HCT116 (cell line): ENCODE data around the gene PDPK1. TPM values are rescaled to one million over a fixed set of nuclear protein-coding genes. Genes with fewer than 3 reads are reported as not detected.

Experiments used
- ATAC-seq: fragments of 200-7000 bp; cut with Tn5 transposase; 2 replicates; pipeline ENCODE4 v1.9.1; 2020; ENCODE audit warnings: mild to moderate bottlenecking, moderate library complexity
- BruUV-seq: library from RNA; stranded (reverse); fragments of 400-500 nt; replicated peaks from 2 replicates; lab custom pipeline; 2021; lab: Mats Ljungman, UMichigan
- CTCF ChIA-PET: fragments of 300-600 bp; sonication (Branson Sonifier 250); formaldehyde crosslinking; loops from one replicate; lab custom pipeline; 2021; ENCODE audit warnings: antibody characterized with exemption; lab: Charles Lee
- POLR2A ChIA-PET: fragments of 300-600, 350-600 bp; sonication (Branson Sonifier 250); formaldehyde crosslinking; loops from one replicate; lab custom pipeline; 2021; ENCODE audit warnings: antibody characterized with exemption; lab: Charles Lee
- RAD21 ChIA-PET, 2 experiments: fragments of 300-600 bp; sonication (Branson Sonifier 250); formaldehyde crosslinking; loops; one replicate each; lab custom pipeline; 2023; ENCODE audit warnings: low total read pairs in 2 of 2; ENCODE audit not compliant: uncharacterized antibody in 2 of 2, unreplicated experiment in 2 of 2, low non-redundant PET in 1 of 2; lab: Charles Lee
- DNase-seq: peaks from one replicate; pipeline ENCODE4 v3.0.0-alpha.2; 2010; ENCODE audit warnings: low read depth, low spot score
- H2AFZ ChIP-seq: fragments of 200-600 bp; shearing (Covaris generic), sonication (generic); 2 replicates; pipeline ENCODE4 v1.6.1; 2017; ENCODE audit warnings: low read depth, mixed run types, mixed read lengths, antibody characterized with exemption, low read length; ENCODE audit not compliant: poor library complexity, severe bottlenecking
- H3K27ac ChIP-seq: 2 replicates; pipeline ENCODE4 v1.5.1; 2012; ENCODE audit warnings: low read depth, low read length
- H3K27me3 ChIP-seq: fragments of 200-600 bp; sonication (generic); 2 replicates; pipeline ENCODE4 v1.6.1; 2016; ENCODE audit warnings: mixed run types, low read length, mixed read lengths; ENCODE audit not compliant: insufficient read depth
- H3K36me3 ChIP-seq, 2 experiments: fragments of 200-500 bp in 1 of 2; fragments of 200-600 bp in 1 of 2; sonication (Bioruptor generic) in 1 of 2; sonication (generic) in 1 of 2; 2 replicates each; pipeline versions ENCODE4 v1.5.1 to v1.6.1; 2014 to 2016; ENCODE audit warnings: low read length in 2 of 2, inconsistent platforms in 1 of 2, mixed read lengths in 1 of 2, mixed run types in 1 of 2; ENCODE audit not compliant: insufficient read depth in 2 of 2, control insufficient read depth in 1 of 2
- H3K4me1 ChIP-seq, 2 experiments: fragments of 200-600 bp in 1 of 2; sonication (generic) in 1 of 2; 2 replicates each; pipeline versions ENCODE4 v1.5.1 to v1.6.1; 2012 to 2017; ENCODE audit warnings: low read length in 2 of 2, inconsistent platforms in 1 of 2, mild to moderate bottlenecking in 1 of 2, mixed read lengths in 1 of 2, mixed run types in 1 of 2, moderate library complexity in 1 of 2; ENCODE audit not compliant: insufficient read depth in 2 of 2, control insufficient read depth in 1 of 2
- H3K4me2 ChIP-seq: fragments of 200-600 bp; sonication (generic); 2 replicates; pipeline ENCODE4 v1.6.1; 2017; ENCODE audit warnings: mixed run types, low read length, mixed read lengths
- H3K4me3 ChIP-seq, 2 experiments: fragments of 200-600 bp in 1 of 2; sonication (generic) in 1 of 2; replicated peaks in 1 of 2; 2 replicates each; pipeline ENCODE4 v1.5.1; 2011 to 2016; ENCODE audit warnings: low read length in 2 of 2, control low read depth in 1 of 2, low read depth in 1 of 2, mild to moderate bottlenecking in 1 of 2, mixed read lengths in 1 of 2, mixed run types in 1 of 2
- H3K79me2 ChIP-seq: fragments of 200-600 bp; sonication (generic); 2 replicates; pipeline ENCODE4 v1.6.1; 2017; ENCODE audit warnings: mild to moderate bottlenecking, mixed run types, low read length, moderate library complexity, mixed read lengths; ENCODE audit not compliant: insufficient read depth
- H3K9ac ChIP-seq: fragments of 200-600 bp; sonication (generic); 2 replicates; pipeline ENCODE4 v1.6.1; 2016; ENCODE audit warnings: low read length, mixed read lengths
- H3K9me2 ChIP-seq: fragments of 200-600 bp; sonication (generic), shearing (Covaris generic); 2 replicates; pipeline ENCODE4 v1.6.1; 2017; ENCODE audit warnings: mixed run types, mild to moderate bottlenecking, moderate library complexity; ENCODE audit not compliant: insufficient read depth
- H3K9me3 ChIP-seq, 2 experiments: fragments of 200-500 bp in 1 of 2; fragments of 200-600 bp in 1 of 2; sonication (Bioruptor generic) in 1 of 2; sonication (generic) in 1 of 2; 2 replicates each; pipeline ENCODE4 v1.6.1; 2014 to 2017; ENCODE audit warnings: low read length in 2 of 2, mixed read lengths in 2 of 2, inconsistent platforms in 1 of 2, low read depth in 1 of 2, mild to moderate bottlenecking in 1 of 2, mixed run types in 1 of 2, moderate library complexity in 1 of 2; ENCODE audit not compliant: control insufficient read depth in 1 of 2, insufficient read depth in 1 of 2
- H4K20me1 ChIP-seq: fragments of 200-600 bp; sonication (generic), shearing (Covaris generic); 2 replicates; pipeline ENCODE4 v1.6.1; 2017; ENCODE audit warnings: mixed run types, mild to moderate bottlenecking, moderate library complexity; ENCODE audit not compliant: insufficient read depth
- CEBPB ChIP-seq: IDR thresholded peaks from 2 replicates; pipeline ENCODE4 v1.6.1; 2012; ENCODE audit warnings: low read depth
- EGR1 ChIP-seq: IDR thresholded peaks from 2 replicates; pipeline ENCODE4 v1.6.1; 2012; ENCODE audit warnings: low read depth
- ELF1 ChIP-seq: IDR thresholded peaks from 2 replicates; pipeline ENCODE4 v1.6.1; 2012; ENCODE audit warnings: low read depth, borderline replicate concordance
- EZH2 ChIP-seq: fragments of 200-600 bp; sonication (generic); IDR thresholded peaks from 2 replicates; pipeline ENCODE4 v1.6.1; 2017; ENCODE audit warnings: antibody characterized with exemption, mixed run types
- EZH2phosphoT487 ChIP-seq: fragments of 200-600 bp; IDR thresholded peaks from 2 replicates; pipeline ENCODE4 v1.6.1; 2018; ENCODE audit warnings: antibody characterized with exemption, borderline replicate concordance
- FOSL1 ChIP-seq: IDR thresholded peaks from 2 replicates; pipeline ENCODE4 v1.6.1; 2012; ENCODE audit warnings: low read depth
- JUND ChIP-seq: IDR thresholded peaks from 2 replicates; pipeline ENCODE4 v1.6.1; 2012
- MAX ChIP-seq: IDR thresholded peaks from 2 replicates; pipeline ENCODE4 v1.6.1; 2012
- POLR2A ChIP-seq: IDR thresholded peaks from 2 replicates; pipeline ENCODE4 v1.7.0; 2011; ENCODE audit warnings: borderline replicate concordance; ENCODE audit not compliant: insufficient read depth, insufficient read length; ENCODE audit errors: extremely low read depth
- POLR2AphosphoS5 ChIP-seq: IDR thresholded peaks from 2 replicates; pipeline ENCODE4 v1.6.1; 2011; ENCODE audit warnings: mild to moderate bottlenecking, low read depth, low read length, moderate library complexity
- SIN3A ChIP-seq: IDR thresholded peaks from 2 replicates; pipeline ENCODE4 v1.6.1; 2012; ENCODE audit warnings: low read depth
- TCF7L2 ChIP-seq: IDR thresholded peaks from 2 replicates; pipeline ENCODE4 v1.7.0; 2011; ENCODE audit warnings: borderline replicate concordance, inconsistent platforms; ENCODE audit not compliant: insufficient read depth, insufficient read length; ENCODE audit errors: extremely low read depth
- YY1 ChIP-seq: IDR thresholded peaks from 2 replicates; pipeline ENCODE4 v1.6.1; 2011; ENCODE audit warnings: low read length, low read depth, moderate library complexity, mild to moderate bottlenecking; ENCODE audit not compliant: insufficient replicate concordance; ENCODE audit errors: extremely low read depth
- ZFX ChIP-seq: fragments of 450-650 bp; IDR thresholded peaks from 2 replicates; pipeline ENCODE4 v1.6.1; 2017
- ZNF274 ChIP-seq: fragments of 200-500 bp; sonication (Bioruptor generic); IDR thresholded peaks from 2 replicates; pipeline ENCODE4 v1.6.1; 2014; ENCODE audit warnings: mild to moderate bottlenecking, low read depth, low read length, inconsistent platforms
- intact Hi-C: fragments of 100-400 bp; cut with micrococcal nuclease; formaldehyde crosslinking; loops from 2 replicates; pipeline ENCODE4 v1.10.0; 2022
- total RNA-seq: library from RNA; stranded (reverse); gene quantifications from one replicate; pipeline ENCODE4 v1.2.1, GENCODE V29; 2021; ENCODE audit not compliant: unreplicated experiment
- TF ChIP-seq, protein P1 (sequence below): IDR thresholded peaks from 2 replicates; pipeline ENCODE4 v1.6.1; 2012; ENCODE audit warnings: low read depth
- TF ChIP-seq, protein P2 (sequence below): IDR thresholded peaks from 2 replicates; pipeline ENCODE4 v1.6.1; 2011; ENCODE audit warnings: mild to moderate bottlenecking, low read length, moderate library complexity; ENCODE audit not compliant: insufficient replicate concordance; ENCODE audit errors: extremely low read depth
- TF ChIP-seq, protein P3 (sequence below): IDR thresholded peaks from 2 replicates; pipeline ENCODE4 v1.6.1; 2012

PDPK1 gene
- total RNA-seq, 1 experiment from 2014 or later: 36.1 TPM

DNA sequence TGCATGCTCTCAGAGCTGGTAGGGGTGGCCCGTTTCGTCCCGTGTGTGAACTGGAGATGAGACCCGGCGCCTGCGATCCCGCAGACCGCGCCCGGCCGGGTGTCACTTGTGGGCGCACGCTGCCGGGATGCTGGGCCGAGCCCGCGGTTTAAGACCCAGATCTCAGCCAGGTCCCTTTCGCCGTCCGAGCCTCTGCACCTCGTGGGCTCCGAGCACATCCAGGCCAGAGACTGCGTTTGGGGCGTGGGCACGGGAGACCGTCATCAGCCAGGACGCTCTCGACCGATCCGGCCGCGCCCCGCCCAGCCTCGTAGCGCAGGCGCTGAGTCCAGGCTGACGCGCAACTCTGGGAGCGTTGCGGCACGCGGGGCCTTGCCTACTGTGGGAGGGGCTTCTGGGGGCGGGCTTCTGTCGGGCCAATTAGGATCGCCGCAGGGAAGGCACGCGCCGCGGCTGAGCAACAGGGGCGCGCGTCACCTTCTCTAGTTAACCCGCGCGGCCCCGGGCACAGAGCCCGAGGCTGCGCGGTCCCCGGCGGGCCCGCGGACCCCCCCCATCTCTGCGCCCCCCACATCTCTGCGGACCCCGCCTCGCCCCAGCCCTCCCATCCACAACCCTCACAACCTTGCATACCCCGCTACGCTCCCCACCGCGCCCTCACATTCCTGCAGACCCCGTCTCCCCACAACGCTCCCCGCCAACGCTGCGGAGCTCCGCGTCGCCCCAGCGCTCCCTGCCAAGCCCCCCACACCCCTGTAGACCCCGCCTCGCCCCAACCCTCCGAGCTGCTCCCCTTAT lies 5.9 kb upstream of the PDPK1 start:
- Histone ChIP-seq H3K9me2 (no peaks in the 10 kb centered on the region), H3K9me3 (no peaks in the 10 kb centered on the region), H3K4me2 (peak overlapping the region; percentile 97), H3K27me3 (no peaks in the 10 kb centered on the region), H3K4me1 (peaks cover 12 to 41% of the 10 kb centered on the region in 2 experiments), H3K4me3 (peak overlapping the region; percentile 53 to 67), H3K36me3 (peaks cover 3 to 15% of the 10 kb centered on the region in 2 experiments; a peak in 2 of 4 replicates), H4K20me1 (no peaks in the 10 kb centered on the region), H3K79me2 (no peaks in the 10 kb centered on the region), H3K9ac (peak overlapping the region; percentile 86), H3K27ac (peak overlapping the region; percentile 93), H2AFZ (no peak overlapping the region)
- POLR2A ChIA-PET: interaction anchor here (1.4 kb wide), 1 partner anchor 12 kb away, joined by 6 read pairs; the partner anchor contains the start of gene AMDHD2
- intact Hi-C loops: no loop called here
- no TSS peak for BruUV-seq
- peak; percentile 89 for ATAC-seq
- RAD21 ChIA-PET: interaction anchor here in 1 of 2 experiments (0.5 kb wide), 1 partner anchor 281 kb away, joined by 3 read pairs; the partner anchor contains the start of gene ECI1
- DNase-seq: peak; percentile 91
- CTCF ChIA-PET: no interaction called here
- TF ChIP-seq EZH2: no peak
- TF ChIP-seq, protein P1, sequence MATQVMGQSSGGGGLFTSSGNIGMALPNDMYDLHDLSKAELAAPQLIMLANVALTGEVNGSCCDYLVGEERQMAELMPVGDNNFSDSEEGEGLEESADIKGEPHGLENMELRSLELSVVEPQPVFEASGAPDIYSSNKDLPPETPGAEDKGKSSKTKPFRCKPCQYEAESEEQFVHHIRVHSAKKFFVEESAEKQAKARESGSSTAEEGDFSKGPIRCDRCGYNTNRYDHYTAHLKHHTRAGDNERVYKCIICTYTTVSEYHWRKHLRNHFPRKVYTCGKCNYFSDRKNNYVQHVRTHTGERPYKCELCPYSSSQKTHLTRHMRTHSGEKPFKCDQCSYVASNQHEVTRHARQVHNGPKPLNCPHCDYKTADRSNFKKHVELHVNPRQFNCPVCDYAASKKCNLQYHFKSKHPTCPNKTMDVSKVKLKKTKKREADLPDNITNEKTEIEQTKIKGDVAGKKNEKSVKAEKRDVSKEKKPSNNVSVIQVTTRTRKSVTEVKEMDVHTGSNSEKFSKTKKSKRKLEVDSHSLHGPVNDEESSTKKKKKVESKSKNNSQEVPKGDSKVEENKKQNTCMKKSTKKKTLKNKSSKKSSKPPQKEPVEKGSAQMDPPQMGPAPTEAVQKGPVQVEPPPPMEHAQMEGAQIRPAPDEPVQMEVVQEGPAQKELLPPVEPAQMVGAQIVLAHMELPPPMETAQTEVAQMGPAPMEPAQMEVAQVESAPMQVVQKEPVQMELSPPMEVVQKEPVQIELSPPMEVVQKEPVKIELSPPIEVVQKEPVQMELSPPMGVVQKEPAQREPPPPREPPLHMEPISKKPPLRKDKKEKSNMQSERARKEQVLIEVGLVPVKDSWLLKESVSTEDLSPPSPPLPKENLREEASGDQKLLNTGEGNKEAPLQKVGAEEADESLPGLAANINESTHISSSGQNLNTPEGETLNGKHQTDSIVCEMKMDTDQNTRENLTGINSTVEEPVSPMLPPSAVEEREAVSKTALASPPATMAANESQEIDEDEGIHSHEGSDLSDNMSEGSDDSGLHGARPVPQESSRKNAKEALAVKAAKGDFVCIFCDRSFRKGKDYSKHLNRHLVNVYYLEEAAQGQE: no peak
- TF ChIP-seq ELF1: no peak
- TF ChIP-seq, protein P2, sequence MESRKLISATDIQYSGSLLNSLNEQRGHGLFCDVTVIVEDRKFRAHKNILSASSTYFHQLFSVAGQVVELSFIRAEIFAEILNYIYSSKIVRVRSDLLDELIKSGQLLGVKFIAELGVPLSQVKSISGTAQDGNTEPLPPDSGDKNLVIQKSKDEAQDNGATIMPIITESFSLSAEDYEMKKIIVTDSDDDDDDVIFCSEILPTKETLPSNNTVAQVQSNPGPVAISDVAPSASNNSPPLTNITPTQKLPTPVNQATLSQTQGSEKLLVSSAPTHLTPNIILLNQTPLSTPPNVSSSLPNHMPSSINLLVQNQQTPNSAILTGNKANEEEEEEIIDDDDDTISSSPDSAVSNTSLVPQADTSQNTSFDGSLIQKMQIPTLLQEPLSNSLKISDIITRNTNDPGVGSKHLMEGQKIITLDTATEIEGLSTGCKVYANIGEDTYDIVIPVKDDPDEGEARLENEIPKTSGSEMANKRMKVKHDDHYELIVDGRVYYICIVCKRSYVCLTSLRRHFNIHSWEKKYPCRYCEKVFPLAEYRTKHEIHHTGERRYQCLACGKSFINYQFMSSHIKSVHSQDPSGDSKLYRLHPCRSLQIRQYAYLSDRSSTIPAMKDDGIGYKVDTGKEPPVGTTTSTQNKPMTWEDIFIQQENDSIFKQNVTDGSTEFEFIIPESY: no peak
- TF ChIP-seq POLR2AphosphoS5: peak; percentile 92
- TF ChIP-seq EZH2phosphoT487: no peak
- TF ChIP-seq POLR2A: peak; percentile 73
- TF ChIP-seq CEBPB: no peak
- TF ChIP-seq TCF7L2: no peak
- no peak for TF ChIP-seq JUND
- no peak for TF ChIP-seq FOSL1
- no peak; the same call in 1 of the 2 replicates for TF ChIP-seq EGR1
- TF ChIP-seq, protein P3, sequence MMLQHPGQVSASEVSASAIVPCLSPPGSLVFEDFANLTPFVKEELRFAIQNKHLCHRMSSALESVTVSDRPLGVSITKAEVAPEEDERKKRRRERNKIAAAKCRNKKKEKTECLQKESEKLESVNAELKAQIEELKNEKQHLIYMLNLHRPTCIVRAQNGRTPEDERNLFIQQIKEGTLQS: no peak
- no peak for TF ChIP-seq YY1
- no peak for TF ChIP-seq SIN3A
- TF ChIP-seq MAX: peak; percentile 92
- no peak for TF ChIP-seq ZNF274
- TF ChIP-seq ZFX: peak; percentile 48; the same call in 1 of the 2 replicates
